Transverse colon (tissue), 3 donors: ENCODE results near the gene PCBP2.

Experiments used
- CTCF ChIP-seq, 5 experiments: fragments of 200-600 bp in 3 of 5; fragments of 450-650 bp in 2 of 5; sonication (generic) in 3 of 5; IDR thresholded peaks; 1 replicate in 2 of 5; 2 replicates in 3 of 5; pipeline ENCODE4 v1.5.1; 2016 to 2017; ENCODE audit warnings: antibody characterized with exemption in 5 of 5, inconsistent platforms in 3 of 5, mild to moderate bottlenecking in 2 of 5, moderate library complexity in 1 of 5
- POLR2A ChIP-seq: fragments of 450-650 bp; IDR thresholded peaks from one replicate; pipeline ENCODE4 v1.6.1; 2016; ENCODE audit warnings: antibody characterized with exemption, mild to moderate bottlenecking, moderate library complexity

GRCh38 chr12:53453953-53454640 lies 2.2 kb downstream of the PCBP2 start:
- TF ChIP-seq CTCF (IDR thresholded peaks at IDR 0.05) (no peak), POLR2A (no peak)
